ENCODE measurements around the gene TMEM175.

DNA sequence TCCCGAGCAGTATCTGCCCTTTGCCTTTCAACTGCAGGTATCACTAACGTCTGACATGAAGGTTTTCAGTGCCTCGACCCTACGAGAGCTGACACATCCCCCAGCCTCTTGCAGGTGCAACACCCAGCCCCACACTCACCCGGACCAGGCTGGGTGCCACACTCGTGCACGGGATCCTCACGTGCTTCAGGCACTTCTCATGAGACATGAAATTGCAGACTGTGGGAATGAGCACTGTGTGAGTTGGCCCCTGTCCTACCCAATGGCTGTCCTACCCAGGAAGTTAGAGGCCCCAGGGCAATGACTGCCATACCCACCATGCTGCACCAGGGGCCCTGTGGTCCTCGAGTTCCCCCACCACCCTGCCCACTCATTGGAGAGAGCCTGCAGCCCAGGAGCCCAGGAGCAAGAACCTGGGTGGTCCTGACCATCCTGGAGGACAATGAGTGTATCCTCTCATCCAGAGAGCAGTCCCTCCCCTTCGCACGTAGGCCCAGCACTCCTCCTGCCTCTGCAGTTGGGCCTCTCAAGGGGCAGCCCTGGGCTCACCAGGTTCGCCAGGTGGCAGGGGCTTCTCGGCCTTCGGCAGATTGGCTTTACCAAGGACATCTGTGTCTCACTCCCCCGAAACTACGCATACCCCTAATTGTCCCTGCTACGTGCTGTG, 38.7 kb downstream of the TMEM175 start:
- TF ChIP-seq, protein P1, sequence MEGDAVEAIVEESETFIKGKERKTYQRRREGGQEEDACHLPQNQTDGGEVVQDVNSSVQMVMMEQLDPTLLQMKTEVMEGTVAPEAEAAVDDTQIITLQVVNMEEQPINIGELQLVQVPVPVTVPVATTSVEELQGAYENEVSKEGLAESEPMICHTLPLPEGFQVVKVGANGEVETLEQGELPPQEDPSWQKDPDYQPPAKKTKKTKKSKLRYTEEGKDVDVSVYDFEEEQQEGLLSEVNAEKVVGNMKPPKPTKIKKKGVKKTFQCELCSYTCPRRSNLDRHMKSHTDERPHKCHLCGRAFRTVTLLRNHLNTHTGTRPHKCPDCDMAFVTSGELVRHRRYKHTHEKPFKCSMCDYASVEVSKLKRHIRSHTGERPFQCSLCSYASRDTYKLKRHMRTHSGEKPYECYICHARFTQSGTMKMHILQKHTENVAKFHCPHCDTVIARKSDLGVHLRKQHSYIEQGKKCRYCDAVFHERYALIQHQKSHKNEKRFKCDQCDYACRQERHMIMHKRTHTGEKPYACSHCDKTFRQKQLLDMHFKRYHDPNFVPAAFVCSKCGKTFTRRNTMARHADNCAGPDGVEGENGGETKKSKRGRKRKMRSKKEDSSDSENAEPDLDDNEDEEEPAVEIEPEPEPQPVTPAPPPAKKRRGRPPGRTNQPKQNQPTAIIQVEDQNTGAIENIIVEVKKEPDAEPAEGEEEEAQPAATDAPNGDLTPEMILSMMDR (IDR thresholded peaks at IDR 0.05): no peak
- TF ChIP-seq POLR2AphosphoS5 (IDR thresholded peaks at IDR 0.05): no peak
- no peak for TF ChIP-seq POLR2A (IDR thresholded peaks at IDR 0.05)

Measured in breast epithelium (tissue), 3 donors.